Endodermal cell (in vitro differentiated cells): ENCODE measurements around the gene ZNHIT2. TPM values are rescaled to one million over a fixed set of nuclear protein-coding genes. Genes with fewer than 3 reads are reported as not detected.

Experiments used
- DNase-seq: peaks from one replicate; pipeline ENCODE4 v3.0.0-alpha.2; 2017
- H3K27ac ChIP-seq: 2 replicates; pipeline ENCODE4 v1.5.1; 2013; ENCODE audit warnings: mild to moderate bottlenecking, low read depth, low read length, moderate library complexity
- H3K27me3 ChIP-seq: 2 replicates; pipeline ENCODE4 v1.6.1; 2013; ENCODE audit warnings: mild to moderate bottlenecking, low read length, moderate library complexity; ENCODE audit not compliant: insufficient read depth, control insufficient read depth, poor library complexity, severe bottlenecking
- H3K36me3 ChIP-seq: 2 replicates; pipeline ENCODE4 v1.7.0; 2013; ENCODE audit warnings: mild to moderate bottlenecking, low read length, moderate library complexity; ENCODE audit not compliant: control insufficient read depth, insufficient read depth
- H3K4me1 ChIP-seq: one replicate; pipeline ENCODE4 v1.7.0; 2013; ENCODE audit warnings: low read length; ENCODE audit not compliant: control insufficient read depth, insufficient read depth
- H3K4me3 ChIP-seq: 2 replicates; pipeline ENCODE4 v1.5.1; 2013; ENCODE audit warnings: mild to moderate bottlenecking, low read length, moderate library complexity
- H3K9ac ChIP-seq: 2 replicates; pipeline ENCODE4 v1.6.1; 2013; ENCODE audit warnings: mild to moderate bottlenecking, low read length, moderate library complexity; ENCODE audit not compliant: poor library complexity, severe bottlenecking; ENCODE audit errors: extremely low read depth
- H3K9me3 ChIP-seq: 2 replicates; pipeline ENCODE4 v1.6.1; 2013; ENCODE audit warnings: mild to moderate bottlenecking, low read length, moderate library complexity; ENCODE audit not compliant: control insufficient read depth
- H3K27ac Mint-ChIP-seq: 2 replicates; pipeline ENCODE4 v1.8.0; 2020; ENCODE audit warnings: mixed read lengths
- H3K27me3 Mint-ChIP-seq: 2 replicates; pipeline ENCODE4 v1.8.0; 2021; ENCODE audit warnings: mild to moderate bottlenecking, mixed read lengths; ENCODE audit not compliant: insufficient read depth
- H3K36me3 Mint-ChIP-seq: 2 replicates; pipeline ENCODE4 v1.8.0; 2020; ENCODE audit warnings: low read depth, mixed read lengths
- H3K4me1 Mint-ChIP-seq: 2 replicates; pipeline ENCODE4 v1.8.0; 2020; ENCODE audit warnings: mixed read lengths
- H3K4me3 Mint-ChIP-seq: 2 replicates; pipeline ENCODE4 v1.8.0; 2020; ENCODE audit warnings: mild to moderate bottlenecking, moderate library complexity, mixed read lengths
- H3K9me3 Mint-ChIP-seq: 2 replicates; pipeline ENCODE4 v1.8.0; 2020; ENCODE audit warnings: mild to moderate bottlenecking, mixed read lengths
- CTCF ChIP-seq: fragments of 200-600 bp; sonication (generic); conservative IDR thresholded peaks from 2 replicates; pipeline ENCODE4 v1.5.0; 2021; ENCODE audit warnings: antibody characterized with exemption, mild to moderate bottlenecking
- WGBS, 2 experiments: methylation state at CpG; one replicate each; pipeline versions ENCODE4 v1.1.5 to v1.1.7; 2013; ENCODE audit warnings: missing lambda C conversion rate in 2 of 2, mixed read lengths in 1 of 2; ENCODE audit not compliant: insufficient coverage in 1 of 2, insufficient read length in 1 of 2; 5-methylcytosine and 5-hydroxymethylcytosine counted together
- total RNA-seq, 2 donors: library from RNA; stranded (reverse); fragmentation: NEBNext Ultra II Directional in 1 of 2; extraction: Animal tissue kit (Norgen Biotek cat#: 25700) in 1 of 2; gene quantifications; 2 replicates in 1 of 2; 3 replicates in 1 of 2; pipeline ENCODE4 v1.2.1, GENCODE V29; 2021

Gene ZNHIT2
- total RNA-seq, 2 donors from 2014 or later = 11.0 to 11.8 TPM

GRCh38 chr11:65102142-65103095 is 15.1 kb downstream of the ZNHIT2 start:
- no peak overlapping the region for H3K27ac Mint-ChIP-seq
- H3K4me1 Mint-ChIP-seq = peaks cover 6% of the 10 kb centered on the region
- no peak overlapping the region for H3K9ac ChIP-seq
- no peaks in the 10 kb centered on the region for H3K9me3 ChIP-seq
- no peak for DNase-seq
- no peaks in the 10 kb centered on the region for H3K9me3 Mint-ChIP-seq
- 87 to 95% methylated on average over 7 to 8 of the region's 8 CpGs for WGBS, 2 experiments
- H3K36me3 ChIP-seq = peaks cover 36% of the 10 kb centered on the region
- peaks cover 19% of the 10 kb centered on the region for H3K36me3 Mint-ChIP-seq
- TF ChIP-seq CTCF = no peak
- H3K4me1 ChIP-seq = no peaks in the 10 kb centered on the region
- no peaks in the 10 kb centered on the region for H3K27me3 Mint-ChIP-seq
- H3K27ac ChIP-seq = no peak overlapping the region
- H3K27me3 ChIP-seq = no peaks in the 10 kb centered on the region
- H3K4me3 Mint-ChIP-seq = no peak overlapping the region
- H3K4me3 ChIP-seq = no peak overlapping the region

- H3K4me1 Mint-ChIP-seq = peaks cover 11% of the 10 kb centered on the region
- Histone ChIP-seq H3K4me3 (no peak overlapping the region), H3K27ac (no peak overlapping the region), H3K4me1 (peaks cover 5% of the 10 kb centered on the region), H3K27me3 (no peaks in the 10 kb centered on the region), H3K36me3 (peaks cover 32% of the 10 kb centered on the region), H3K9me3 (no peaks in the 10 kb centered on the region), H3K9ac (no peak overlapping the region)
- no peak for DNase-seq
- no peaks in the 10 kb centered on the region for H3K9me3 Mint-ChIP-seq
- H3K36me3 Mint-ChIP-seq = peaks cover 16% of the 10 kb centered on the region
- H3K27ac Mint-ChIP-seq = no peak overlapping the region
- WGBS, 2 experiments = 94 to 100% methylated on average over 3 to 4 of the region's 6 CpGs
- no peaks in the 10 kb centered on the region for H3K27me3 Mint-ChIP-seq
- no peak overlapping the region for H3K4me3 Mint-ChIP-seq
- TF ChIP-seq CTCF = peak; percentile 52
Measured at GRCh38 chr11:65100674-65101350, 16.7 kb downstream of the ZNHIT2 start.

- Mint-ChIP-seq H3K27me3 (no peaks in the 10 kb centered on the region), H3K27ac (peak overlapping the region; percentile 55), H3K4me1 (peaks cover 8% of the 10 kb centered on the region), H3K9me3 (no peaks in the 10 kb centered on the region), H3K4me3 (peak overlapping the region; percentile 88), H3K36me3 (peaks cover 12% of the 10 kb centered on the region)
- Histone ChIP-seq H3K9me3 (no peaks in the 10 kb centered on the region), H3K4me3 (peak overlapping the region; percentile 86), H3K27ac (no peak overlapping the region), H3K36me3 (peaks cover 20% of the 10 kb centered on the region), H3K9ac (peak overlapping the region; percentile 75), H3K4me1 (peaks cover 5% of the 10 kb centered on the region), H3K27me3 (no peaks in the 10 kb centered on the region)
- no peak for DNase-seq
- WGBS, 2 experiments = 74 to 78% methylated on average over 6 to 8 of the region's 8 CpGs
- no peak for TF ChIP-seq CTCF
Measured at GRCh38 chr11:65096926-65097325, 20.6 kb downstream of the ZNHIT2 start.
